HEK293 (cell line): ENCODE measurements around the gene NUP107.
A peak's percentile ranks its signal among the peaks of the same experiment; 100 is the strongest.

ENCODE experiments used
- CTCF ChIA-PET: fragments of 350-600 bp; formaldehyde crosslinking; extraction: SDS; loops from one replicate; lab custom pipeline; 2021; ENCODE audit warnings: antibody characterized with exemption; lab: Yijun Ruan, JAX
- POLR2A ChIA-PET: fragments of 300-600 bp; formaldehyde crosslinking; extraction: SDS; loops from one replicate; lab custom pipeline; 2020; ENCODE audit warnings: antibody characterized with exemption, inconsistent platforms; lab: Yijun Ruan, JAX
- H3K27ac ChIP-seq: fragments of 200-500 bp; sonication (Bioruptor generic); 2 replicates; pipeline ENCODE4 v1.5.1; 2014; ENCODE audit warnings: low read depth, low read length, control low read depth, inconsistent platforms; ENCODE audit errors: extremely low read depth
- H3K36me3 ChIP-seq, 2 experiments: fragments of 200-500 bp in 1 of 2; sonication (Bioruptor generic) in 1 of 2; 1 replicate in 1 of 2; 2 replicates in 1 of 2; pipeline ENCODE4 v1.5.1; 2014 to 2017; ENCODE audit warnings: inconsistent platforms in 2 of 2, low read length in 2 of 2; ENCODE audit not compliant: control insufficient read depth in 2 of 2, insufficient read depth in 1 of 2
- H3K4me1 ChIP-seq: fragments of 200-500 bp; sonication (Bioruptor generic); 2 replicates; pipeline ENCODE4 v1.5.1; 2014; ENCODE audit warnings: mild to moderate bottlenecking, low read length, inconsistent platforms; ENCODE audit not compliant: control insufficient read depth, insufficient read depth
- H3K4me3 ChIP-seq: 2 replicates; pipeline ENCODE4 v1.5.1; 2011; ENCODE audit warnings: low read depth, mild to moderate bottlenecking, control low read depth, low read length, moderate library complexity
- H3K9me3 ChIP-seq: fragments of 200-500 bp; sonication (Bioruptor generic); 2 replicates; pipeline ENCODE4 v1.5.1; 2014; ENCODE audit warnings: low read depth, low read length, inconsistent platforms; ENCODE audit not compliant: control insufficient read depth, insufficient read depth
- AEBP2 ChIP-seq: fragments of 450-650 bp; formaldehyde crosslinking; IDR thresholded peaks from 2 replicates; pipeline ENCODE4 v1.5.1; 2016; ENCODE audit warnings: missing biosample characterization, missing genetic modification characterization, borderline replicate concordance
- KLF16 ChIP-seq: fragments of 450-650 bp; formaldehyde crosslinking; IDR thresholded peaks from 2 replicates; pipeline ENCODE4 v1.5.1; 2017; ENCODE audit warnings: missing biosample characterization, missing genetic modification characterization
- KLF8 ChIP-seq: fragments of 450-650 bp; formaldehyde crosslinking; IDR thresholded peaks from 2 replicates; pipeline ENCODE4 v1.5.1; 2016; ENCODE audit warnings: missing biosample characterization, missing genetic modification characterization
- KLF9 ChIP-seq: fragments of 450-650 bp; formaldehyde crosslinking; IDR thresholded peaks from 2 replicates; pipeline ENCODE4 v1.5.1; 2016; ENCODE audit warnings: missing biosample characterization, missing genetic modification characterization, low read depth
- MYNN ChIP-seq: fragments of 450-650 bp; formaldehyde crosslinking; IDR thresholded peaks from 2 replicates; pipeline ENCODE4 v1.5.1; 2016; ENCODE audit warnings: missing biosample characterization, missing genetic modification characterization, borderline replicate concordance
- PRDM1 ChIP-seq: fragments of 450-650 bp; formaldehyde crosslinking; IDR thresholded peaks from 2 replicates; pipeline ENCODE4; 2016; ENCODE audit warnings: missing biosample characterization, missing genetic modification characterization
- SALL2 ChIP-seq: fragments of 450-650 bp; formaldehyde crosslinking; IDR thresholded peaks from 2 replicates; pipeline ENCODE4 v1.5.0; 2017; ENCODE audit warnings: missing biosample characterization, mild to moderate bottlenecking, missing genetic modification characterization, borderline replicate concordance
- SP7 ChIP-seq: fragments of 450-650 bp; formaldehyde crosslinking; IDR thresholded peaks from 2 replicates; pipeline ENCODE4 v1.5.1; 2016; ENCODE audit warnings: missing biosample characterization, missing genetic modification characterization
- ZBTB1 ChIP-seq: fragments of 450-650 bp; formaldehyde crosslinking; IDR thresholded peaks from 2 replicates; pipeline ENCODE4 v1.5.1; 2016; ENCODE audit warnings: missing biosample characterization, missing genetic modification characterization
- ZBTB11 ChIP-seq: fragments of 450-650 bp; formaldehyde crosslinking; conservative IDR thresholded peaks from 2 replicates; pipeline ENCODE4 v1.5.1; 2016; ENCODE audit warnings: low read depth, missing biosample characterization, missing genetic modification characterization
- ZBTB8A ChIP-seq: fragments of 450-650 bp; formaldehyde crosslinking; IDR thresholded peaks from 2 replicates; pipeline ENCODE4 v1.5.1; 2016; ENCODE audit warnings: missing biosample characterization, missing genetic modification characterization
- ZNF138 ChIP-seq: fragments of 450-650 bp; formaldehyde crosslinking; IDR thresholded peaks from 2 replicates; pipeline ENCODE4 v1.5.1; 2016; ENCODE audit warnings: missing biosample characterization, missing genetic modification characterization, borderline replicate concordance
- ZNF18 ChIP-seq: fragments of 450-650 bp; formaldehyde crosslinking; IDR thresholded peaks from 2 replicates; pipeline ENCODE4 v1.5.1; 2016; ENCODE audit warnings: missing biosample characterization, missing genetic modification characterization
- ZNF202 ChIP-seq: fragments of 450-650 bp; formaldehyde crosslinking; IDR thresholded peaks from 2 replicates; pipeline ENCODE4 v1.5.1; 2016; ENCODE audit warnings: missing biosample characterization, missing genetic modification characterization, borderline replicate concordance
- ZNF239 ChIP-seq: fragments of 450-650 bp; formaldehyde crosslinking; IDR thresholded peaks from 2 replicates; pipeline ENCODE4 v1.5.1; 2016; ENCODE audit warnings: missing biosample characterization, missing genetic modification characterization
- ZNF26 ChIP-seq: fragments of 450-650 bp; formaldehyde crosslinking; IDR thresholded peaks from 2 replicates; pipeline ENCODE4 v1.5.1; 2016; ENCODE audit warnings: missing biosample characterization, missing genetic modification characterization
- ZNF292 ChIP-seq: fragments of 450-650 bp; formaldehyde crosslinking; IDR thresholded peaks from 2 replicates; pipeline ENCODE4 v1.5.1; 2016; ENCODE audit warnings: low read depth, missing biosample characterization, missing genetic modification characterization, borderline replicate concordance
- ZNF423 ChIP-seq: fragments of 450-650 bp; formaldehyde crosslinking; IDR thresholded peaks from 2 replicates; pipeline ENCODE4 v1.5.1; 2016; ENCODE audit warnings: missing biosample characterization, missing genetic modification characterization
- ZNF664 ChIP-seq: fragments of 450-650 bp; formaldehyde crosslinking; IDR thresholded peaks from 2 replicates; pipeline ENCODE4 v1.5.1; 2016; ENCODE audit warnings: missing biosample characterization, missing genetic modification characterization
- ZNF670 ChIP-seq: fragments of 450-650 bp; formaldehyde crosslinking; IDR thresholded peaks from 2 replicates; pipeline ENCODE4 v1.5.1; 2016; ENCODE audit warnings: missing biosample characterization, missing genetic modification characterization, low read depth
- ZNF776 ChIP-seq: fragments of 450-650 bp; formaldehyde crosslinking; IDR thresholded peaks from 2 replicates; pipeline ENCODE4 v1.5.0; 2017; ENCODE audit warnings: missing biosample characterization, missing genetic modification characterization, borderline replicate concordance
- ZNF792 ChIP-seq: fragments of 450-650 bp; formaldehyde crosslinking; IDR thresholded peaks from 2 replicates; pipeline ENCODE4 v1.5.1; 2016; ENCODE audit warnings: missing biosample characterization, missing genetic modification characterization
- ZSCAN23 ChIP-seq: fragments of 450-650 bp; formaldehyde crosslinking; IDR thresholded peaks from 2 replicates; pipeline ENCODE4 v1.5.1; 2016; ENCODE audit warnings: missing biosample characterization, missing genetic modification characterization
- TF ChIP-seq, protein P1 (sequence below): fragments of 450-650 bp; formaldehyde crosslinking; IDR thresholded peaks from 2 replicates; pipeline ENCODE4 v1.5.1; 2016; ENCODE audit warnings: missing biosample characterization, missing genetic modification characterization
- TF ChIP-seq, protein P2 (sequence below): fragments of 450-650 bp; formaldehyde crosslinking; IDR thresholded peaks from 2 replicates; pipeline ENCODE4 v1.5.1; 2016; ENCODE audit warnings: missing biosample characterization, missing genetic modification characterization

The NUP107 gene

DNA sequence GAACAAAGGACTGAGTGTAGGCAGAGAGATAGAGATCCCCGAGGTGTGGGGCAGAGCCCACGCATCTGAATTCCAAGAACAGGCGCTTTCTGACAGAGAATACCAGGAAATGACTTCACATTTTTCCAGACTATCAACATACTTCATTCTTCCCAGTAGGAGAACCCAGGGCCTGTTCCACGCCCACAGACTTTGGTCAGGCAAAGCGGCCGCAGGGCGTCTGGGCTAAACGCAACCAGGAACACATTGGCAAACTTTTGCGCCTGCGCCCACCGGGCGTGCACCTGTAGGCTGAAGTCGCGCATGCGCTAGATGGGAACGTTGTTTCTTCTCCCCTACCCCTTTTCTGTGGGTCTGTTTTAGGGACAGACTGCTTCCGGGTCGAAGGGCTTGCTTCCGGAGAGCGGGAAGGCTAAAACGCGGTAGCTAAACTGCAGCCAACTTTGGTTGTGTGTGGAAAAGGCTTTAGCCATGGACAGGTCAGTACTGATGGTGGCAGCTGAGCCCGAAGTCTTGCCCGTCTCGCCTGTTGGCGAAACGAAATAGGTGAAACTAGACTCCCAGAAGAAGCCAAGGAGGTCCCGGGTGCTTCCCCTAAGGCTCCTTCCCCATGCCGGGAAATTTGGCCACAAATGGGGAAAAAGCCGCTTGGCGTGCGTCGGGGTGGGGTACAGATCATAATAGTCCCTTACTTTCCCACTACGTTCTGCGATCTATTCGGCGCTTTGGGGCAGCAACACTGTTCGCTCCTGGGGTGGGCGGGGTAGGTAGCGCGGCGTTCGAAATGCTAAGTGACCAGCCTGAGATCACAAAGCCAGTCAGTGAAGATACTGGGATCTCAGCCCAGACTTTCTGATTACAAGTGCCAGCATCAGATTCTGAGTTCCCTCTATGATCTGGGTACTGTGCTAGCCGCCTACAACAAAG lies at the start of gene NUP107:
Gene NUP107 (plus strand): TSS at position 384 of the 927 bp plus-strand sequence. CDS start 88 bp downstream, at position 472.
- H3K36me3 ChIP-seq = peaks cover 20 to 25% of the 10 kb centered on the region in 2 experiments
- peaks cover 7% of the 10 kb centered on the region; the same call in 1 of the 2 replicates for H3K4me1 ChIP-seq
- peak within 1 kb of the TSS; percentile 55 for H3K27ac ChIP-seq
- peak within 1 kb of the TSS; percentile 96 for H3K4me3 ChIP-seq
- H3K9me3 ChIP-seq = no peaks in the 10 kb centered on the region
- POLR2A ChIA-PET = interaction anchor here (1.2 kb wide), 1 partner anchor 11 kb away, joined by 5 read pairs; no protein-coding TSS in a partner anchor
- CTCF ChIA-PET = interaction anchor here (1.3 kb wide), 1 partner anchor 327 kb away, joined by 3 read pairs; no protein-coding TSS in a partner anchor
- TF ChIP-seq ZNF18 (tag by site-specific recombination) = no peak
- no peak for TF ChIP-seq ZNF670 (tag by site-specific recombination)
- TF ChIP-seq ZNF664 = 0 out of 2 replicates have a peak, but pooled peaks have one; percentile 39
- no peak for TF ChIP-seq PRDM1 (tag by site-specific recombination)
- no peak for TF ChIP-seq ZNF26
- TF ChIP-seq SALL2 (tag by site-specific recombination) = no peak
- no peak for TF ChIP-seq ZNF239
- no peak for TF ChIP-seq ZNF202 (tag by site-specific recombination)
- no peak for TF ChIP-seq MYNN (tag by site-specific recombination)
- peak; percentile 90 for TF ChIP-seq SP7 (tag by site-specific recombination)
- no peak for TF ChIP-seq AEBP2 (tag by site-specific recombination)
- no peak for TF ChIP-seq ZNF776
- TF ChIP-seq, protein P1, sequence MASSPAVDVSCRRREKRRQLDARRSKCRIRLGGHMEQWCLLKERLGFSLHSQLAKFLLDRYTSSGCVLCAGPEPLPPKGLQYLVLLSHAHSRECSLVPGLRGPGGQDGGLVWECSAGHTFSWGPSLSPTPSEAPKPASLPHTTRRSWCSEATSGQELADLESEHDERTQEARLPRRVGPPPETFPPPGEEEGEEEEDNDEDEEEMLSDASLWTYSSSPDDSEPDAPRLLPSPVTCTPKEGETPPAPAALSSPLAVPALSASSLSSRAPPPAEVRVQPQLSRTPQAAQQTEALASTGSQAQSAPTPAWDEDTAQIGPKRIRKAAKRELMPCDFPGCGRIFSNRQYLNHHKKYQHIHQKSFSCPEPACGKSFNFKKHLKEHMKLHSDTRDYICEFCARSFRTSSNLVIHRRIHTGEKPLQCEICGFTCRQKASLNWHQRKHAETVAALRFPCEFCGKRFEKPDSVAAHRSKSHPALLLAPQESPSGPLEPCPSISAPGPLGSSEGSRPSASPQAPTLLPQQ (tag by site-specific recombination) = peak; percentile 78
- TF ChIP-seq ZBTB11 (tag by site-specific recombination) = peak; percentile 99
- TF ChIP-seq ZBTB8A (tag by site-specific recombination) = peak; percentile 100
- no peak for TF ChIP-seq ZBTB1 (tag by site-specific recombination)
- TF ChIP-seq ZNF138 = no peak
- peak; percentile 88 for TF ChIP-seq KLF8 (tag by site-specific recombination)
- no peak for TF ChIP-seq ZNF423
- TF ChIP-seq ZNF292 (tag by site-specific recombination) = no peak
- no peak for TF ChIP-seq ZNF792 (tag by site-specific recombination)
- TF ChIP-seq ZSCAN23 = no peak
- TF ChIP-seq KLF16 (tag by site-specific recombination) = peak; percentile 85
- TF ChIP-seq KLF9 = peak; percentile 60
- TF ChIP-seq, protein P2, sequence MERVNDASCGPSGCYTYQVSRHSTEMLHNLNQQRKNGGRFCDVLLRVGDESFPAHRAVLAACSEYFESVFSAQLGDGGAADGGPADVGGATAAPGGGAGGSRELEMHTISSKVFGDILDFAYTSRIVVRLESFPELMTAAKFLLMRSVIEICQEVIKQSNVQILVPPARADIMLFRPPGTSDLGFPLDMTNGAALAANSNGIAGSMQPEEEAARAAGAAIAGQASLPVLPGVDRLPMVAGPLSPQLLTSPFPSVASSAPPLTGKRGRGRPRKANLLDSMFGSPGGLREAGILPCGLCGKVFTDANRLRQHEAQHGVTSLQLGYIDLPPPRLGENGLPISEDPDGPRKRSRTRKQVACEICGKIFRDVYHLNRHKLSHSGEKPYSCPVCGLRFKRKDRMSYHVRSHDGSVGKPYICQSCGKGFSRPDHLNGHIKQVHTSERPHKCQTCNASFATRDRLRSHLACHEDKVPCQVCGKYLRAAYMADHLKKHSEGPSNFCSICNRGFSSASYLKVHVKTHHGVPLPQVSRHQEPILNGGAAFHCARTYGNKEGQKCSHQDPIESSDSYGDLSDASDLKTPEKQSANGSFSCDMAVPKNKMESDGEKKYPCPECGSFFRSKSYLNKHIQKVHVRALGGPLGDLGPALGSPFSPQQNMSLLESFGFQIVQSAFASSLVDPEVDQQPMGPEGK (tag by site-specific recombination) = no peak
